H9 (cell line): Measurements from ENCODE around the gene PPM1H. TPM values are rescaled to one million over a fixed set of nuclear protein-coding genes. Genes with fewer than 3 reads are reported as not detected.

ENCODE experiments used
- DNase-seq: peaks from one replicate; pipeline ENCODE4 v3.0.0-alpha.2; 2017
- H2AFZ ChIP-seq: one replicate; pipeline ENCODE4 v1.6.1; 2013; ENCODE audit warnings: mild to moderate bottlenecking, low read length, control low read depth, moderate library complexity
- H2AK5ac ChIP-seq: 2 replicates; pipeline ENCODE4 v1.6.1; 2013; ENCODE audit warnings: low read length, control low read depth, mixed read lengths; ENCODE audit not compliant: insufficient read length
- H2BK120ac ChIP-seq: one replicate; pipeline ENCODE4 v1.6.1; 2013; ENCODE audit warnings: low read depth, mild to moderate bottlenecking, low read length, control low read depth, inconsistent platforms; ENCODE audit not compliant: poor library complexity, severe bottlenecking
- H2BK12ac ChIP-seq: 2 replicates; pipeline ENCODE4 v1.6.1; 2013; ENCODE audit warnings: low read length, control low read depth, mixed read lengths, low read depth; ENCODE audit not compliant: insufficient read length
- H2BK15ac ChIP-seq: 2 replicates; pipeline ENCODE4 v1.6.1; 2013; ENCODE audit warnings: low read depth, low read length, control low read depth
- H2BK20ac ChIP-seq: one replicate; pipeline ENCODE4 v1.6.1; 2013; ENCODE audit warnings: low read depth, mild to moderate bottlenecking, low read length, control low read depth, inconsistent platforms; ENCODE audit not compliant: poor library complexity, severe bottlenecking
- H2BK5ac ChIP-seq: 2 replicates; pipeline ENCODE4 v1.6.1; 2013; ENCODE audit warnings: low read length, control low read depth, mixed read lengths; ENCODE audit not compliant: insufficient read length
- H3K14ac ChIP-seq: 2 replicates; pipeline ENCODE4 v1.6.1; 2013; ENCODE audit warnings: low read length, control low read depth; ENCODE audit not compliant: insufficient read depth
- H3K18ac ChIP-seq: 2 replicates; pipeline ENCODE4 v1.6.1; 2013; ENCODE audit warnings: low read depth, mild to moderate bottlenecking, mixed read lengths, low read length, control low read depth; ENCODE audit not compliant: insufficient read length
- H3K23ac ChIP-seq: 2 replicates; pipeline ENCODE4 v1.6.1; 2013; ENCODE audit warnings: low read length, control low read depth, mixed read lengths, low read depth; ENCODE audit not compliant: insufficient read length
- H3K23me2 ChIP-seq: 2 replicates; pipeline ENCODE4 v1.6.1; 2013; ENCODE audit warnings: low read depth, mild to moderate bottlenecking, mixed read lengths, low read length, control low read depth; ENCODE audit not compliant: insufficient read length, poor library complexity, severe bottlenecking
- H3K27ac ChIP-seq: 2 replicates; pipeline ENCODE4 v1.5.1; 2013; ENCODE audit warnings: low read length, control low read depth, mixed read lengths, low read depth; ENCODE audit not compliant: insufficient read length
- H3K27me3 ChIP-seq: 2 replicates; pipeline ENCODE4 v1.6.1; 2013; ENCODE audit warnings: low read length, control low read depth, inconsistent platforms; ENCODE audit not compliant: insufficient read depth
- H3K4ac ChIP-seq: 2 replicates; pipeline ENCODE4 v1.6.1; 2013; ENCODE audit warnings: low read depth, mild to moderate bottlenecking, control low read depth, inconsistent platforms, low read length, moderate library complexity
- H3K4me1 ChIP-seq: 2 replicates; pipeline ENCODE4 v1.6.1; 2013; ENCODE audit warnings: low read length, control low read depth, inconsistent platforms; ENCODE audit not compliant: insufficient read depth
- H3K4me2 ChIP-seq: 2 replicates; pipeline ENCODE4 v1.6.1; 2013; ENCODE audit warnings: low read length, control low read depth, mixed read lengths; ENCODE audit not compliant: insufficient read length, insufficient read depth
- H3K56ac ChIP-seq: 2 replicates; pipeline ENCODE4 v1.6.1; 2013; ENCODE audit warnings: low read depth, mild to moderate bottlenecking, mixed read lengths, low read length, control low read depth; ENCODE audit not compliant: insufficient read length
- H3K79me1 ChIP-seq: 2 replicates; pipeline ENCODE4 v1.6.1; 2013; ENCODE audit warnings: low read depth, mild to moderate bottlenecking, moderate library complexity, low read length, control low read depth, inconsistent platforms; ENCODE audit not compliant: insufficient read depth, poor library complexity, severe bottlenecking
- H3K79me2 ChIP-seq: 2 replicates; pipeline ENCODE4 v1.6.1; 2013; ENCODE audit warnings: low read length, control low read depth, inconsistent platforms; ENCODE audit not compliant: insufficient read depth
- H3K9ac ChIP-seq: 2 replicates; pipeline ENCODE4 v1.6.1; 2013; ENCODE audit warnings: low read length, control low read depth, mixed read lengths; ENCODE audit not compliant: insufficient read length; ENCODE audit errors: extremely low read depth
- H3K9me3 ChIP-seq: one replicate; pipeline ENCODE4 v1.6.1; 2013; ENCODE audit warnings: low read depth, low read length, inconsistent platforms; ENCODE audit not compliant: control insufficient read depth
- H3T11ph ChIP-seq: one replicate; pipeline ENCODE4 v1.6.1; 2013; ENCODE audit warnings: mild to moderate bottlenecking, low read length, control low read depth, inconsistent platforms
- H4K20me1 ChIP-seq: one replicate; pipeline ENCODE4 v1.6.1; 2013; ENCODE audit not compliant: control insufficient read depth, insufficient read length, insufficient read depth
- H4K5ac ChIP-seq: 2 replicates; pipeline ENCODE4 v1.6.1; 2013; ENCODE audit warnings: low read depth, mild to moderate bottlenecking, mixed read lengths, low read length, control low read depth; ENCODE audit not compliant: insufficient read length
- H4K8ac ChIP-seq: replicated peaks from 2 replicates; pipeline ENCODE4 v1.6.1; 2013; ENCODE audit warnings: low read length, control low read depth, mixed read lengths, low read depth; ENCODE audit not compliant: insufficient read length
- H4K91ac ChIP-seq: 2 replicates; pipeline ENCODE4 v1.6.1; 2013; ENCODE audit warnings: low read depth, mild to moderate bottlenecking, moderate library complexity, mixed read lengths, low read length, control low read depth; ENCODE audit not compliant: insufficient read length
- H3K27ac Mint-ChIP-seq, 3 experiments: 2 replicates in 2 of 3; 3 replicates in 1 of 3; pipeline ENCODE4 v1.8.0; 2020 to 2021; ENCODE audit warnings: mixed read lengths in 3 of 3, mild to moderate bottlenecking in 1 of 3, moderate library complexity in 1 of 3
- H3K27me3 Mint-ChIP-seq: 2 replicates; pipeline ENCODE4 v1.8.0; 2021; ENCODE audit warnings: low read depth, mild to moderate bottlenecking, moderate library complexity, mixed read lengths
- H3K36me3 Mint-ChIP-seq, 3 experiments: 2 replicates in 2 of 3; 3 replicates in 1 of 3; pipeline ENCODE4 v1.8.0; 2020 to 2021; ENCODE audit warnings: low read depth in 3 of 3, mixed read lengths in 3 of 3; ENCODE audit not compliant: insufficient read depth in 1 of 3
- H3K4me1 Mint-ChIP-seq, 2 experiments: 2 replicates each; pipeline ENCODE4 v1.8.0; 2020; ENCODE audit warnings: mixed read lengths in 2 of 2
- H3K4me3 Mint-ChIP-seq, 2 experiments: 2 replicates in 1 of 2; 3 replicates in 1 of 2; pipeline ENCODE4 v1.8.0; 2020 to 2021; ENCODE audit warnings: mild to moderate bottlenecking in 2 of 2, mixed read lengths in 2 of 2, moderate library complexity in 1 of 2
- H3K9me3 Mint-ChIP-seq, 2 experiments: 2 replicates in 1 of 2; 3 replicates in 1 of 2; pipeline ENCODE4 v1.8.0; 2020; ENCODE audit warnings: mild to moderate bottlenecking in 2 of 2, mixed read lengths in 2 of 2, moderate library complexity in 1 of 2
- CTCF ChIP-seq: fragments of 200-600 bp; sonication (generic); conservative IDR thresholded peaks from 3 replicates; pipeline ENCODE4 v1.8.0; 2021; ENCODE audit warnings: antibody characterized with exemption, mild to moderate bottlenecking
- WGBS: extraction: QIAGEN DNeasy Blood & Tissue Kit; methylation state at CpG from one replicate; pipeline ENCODE4 v1.1.7; 2013; ENCODE audit warnings: missing lambda C conversion rate, low lambda C conversion rate, mixed read lengths; ENCODE audit not compliant: insufficient read length; ENCODE audit errors: extremely low coverage; 5-methylcytosine and 5-hydroxymethylcytosine counted together
- total RNA-seq: library from RNA; stranded (reverse); gene quantifications from 2 replicates; pipeline ENCODE4 v1.2.1, GENCODE V29; 2021

The PPM1H gene
- total RNA-seq, 1 experiment from 2014 or later, result 22.1 TPM

GRCh38 chr12:62799126-62799736, 135.7 kb downstream of the PPM1H start:
- H3K23ac ChIP-seq, result no peak overlapping the region
- H3K4me1 ChIP-seq, result no peaks in the 10 kb centered on the region; the same call in 1 of the 2 replicates
- DNase-seq, result peak; percentile 84
- H4K5ac ChIP-seq, result no peak overlapping the region
- H3K14ac ChIP-seq, result no peak overlapping the region
- H2AFZ ChIP-seq, result no peak overlapping the region
- H2BK15ac ChIP-seq, result no peak overlapping the region
- H2BK120ac ChIP-seq, result no peak overlapping the region
- Mint-ChIP-seq H3K36me3 (peaks cover 0 to 16% (median 3%) of the 10 kb centered on the region in 3 experiments; a peak in 4 of 7 replicates), H3K9me3 (no peaks in the 10 kb centered on the region), H3K27me3 (no peaks in the 10 kb centered on the region), H3K27ac (no peak overlapping the region; a peak in 1 of 7 replicates), H3K4me3 (no peak overlapping the region), H3K4me1 (peaks cover 23 to 31% of the 10 kb centered on the region in 2 experiments)
- no peak overlapping the region for H3K9ac ChIP-seq
- H3K4ac ChIP-seq, result no peak overlapping the region
- no peaks in the 10 kb centered on the region for H3K23me2 ChIP-seq
- no peak overlapping the region for H3T11ph ChIP-seq
- no peak overlapping the region for H2BK12ac ChIP-seq
- no peak overlapping the region for H4K8ac ChIP-seq
- no peak overlapping the region for H2BK5ac ChIP-seq
- no peaks in the 10 kb centered on the region for H3K9me3 ChIP-seq
- H3K27ac ChIP-seq, result no peak overlapping the region
- no peak overlapping the region for H3K18ac ChIP-seq
- no peaks in the 10 kb centered on the region for H4K20me1 ChIP-seq
- H3K4me2 ChIP-seq, result no peak overlapping the region
- no peaks in the 10 kb centered on the region for H3K27me3 ChIP-seq
- no peaks in the 10 kb centered on the region for H3K79me1 ChIP-seq
- WGBS, result no CpG with 5 or more reads among the region's 2 CpGs
- H4K91ac ChIP-seq, result no peak overlapping the region
- peak; percentile 96 for TF ChIP-seq CTCF
- no peaks in the 10 kb centered on the region for H3K79me2 ChIP-seq
- H2AK5ac ChIP-seq, result no peak overlapping the region
- H3K56ac ChIP-seq, result no peak overlapping the region
- no peak overlapping the region for H2BK20ac ChIP-seq
